Stimulated activated naive CD8-positive, alpha-beta T cell treated with anti-CD3 and anti-CD28 coated beads, Interleukin-15, Interleukin-2, amounts not matched to agents 100 U/mL and 50 U/mL, for 24 hours (primary cell): Measurements from ENCODE around the gene CHSY3.
"Not testable (repeated sequence)": the region's sequence is repeated elsewhere in the genome, so short reads cannot be mapped to it uniquely, and the experiment has no call there.

Experiments used
- ATAC-seq: fragments of 150-1000 bp; cut with Tn5 transposase; one replicate; pipeline ENCODE4 v1.10.0; 2021
- DNase-seq: peaks from one replicate; pipeline ENCODE4 v3.0.0; 2021

Gene CHSY3

DNA sequence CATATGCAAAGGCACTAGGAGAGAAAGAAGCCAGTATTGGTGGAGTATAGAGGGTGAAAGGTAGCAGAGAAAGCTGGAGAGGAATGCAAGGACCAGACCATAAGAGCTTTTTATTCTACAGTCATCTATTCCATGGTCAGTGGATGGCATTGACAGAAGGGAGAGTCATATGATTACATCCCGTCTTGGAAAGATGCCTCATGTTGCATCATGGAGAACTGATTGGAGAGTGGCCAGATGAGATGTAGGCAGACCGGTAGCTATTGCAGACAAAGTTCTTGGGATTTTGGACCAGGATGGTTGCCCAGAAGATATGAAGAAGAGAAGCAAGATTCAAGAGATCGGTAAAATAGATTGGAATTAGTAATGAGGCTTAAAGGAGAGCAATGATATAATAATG, 260.7 kb downstream of the CHSY3 start:
- ATAC-seq (no peak), DNase-seq (no peak)

DNA sequence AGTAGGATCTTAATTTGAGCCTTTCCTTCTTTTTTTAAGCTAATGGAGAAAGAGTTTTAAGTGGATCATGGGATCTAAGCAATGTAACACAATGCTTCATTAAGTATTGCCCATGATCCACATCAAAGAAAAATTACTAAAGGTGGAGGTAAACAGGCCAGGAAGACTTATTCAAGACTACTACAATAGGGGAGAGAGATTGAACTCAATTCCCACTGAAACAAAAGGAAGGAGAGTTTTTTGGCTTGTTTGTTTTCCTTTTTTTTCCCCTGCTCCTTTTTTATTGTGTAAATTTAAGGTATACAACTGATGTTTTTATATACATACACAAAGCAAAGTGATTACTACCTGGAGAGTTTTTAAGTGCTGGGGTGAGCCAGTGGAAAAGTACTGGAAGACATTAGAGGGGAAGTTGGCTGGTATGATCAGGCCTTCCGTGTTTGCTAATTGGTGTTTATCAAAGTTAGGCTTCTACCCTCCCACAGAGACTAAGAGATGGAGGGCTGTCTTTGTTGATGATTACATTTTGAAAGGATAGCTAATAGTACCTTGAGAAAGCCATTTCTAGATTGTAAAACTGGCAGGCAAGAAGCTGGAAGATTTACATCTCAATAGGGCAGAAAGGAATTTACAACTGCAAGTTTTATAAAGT, 262.7 kb downstream of the CHSY3 start:
- no peak for DNase-seq
- no peak for ATAC-seq

DNA sequence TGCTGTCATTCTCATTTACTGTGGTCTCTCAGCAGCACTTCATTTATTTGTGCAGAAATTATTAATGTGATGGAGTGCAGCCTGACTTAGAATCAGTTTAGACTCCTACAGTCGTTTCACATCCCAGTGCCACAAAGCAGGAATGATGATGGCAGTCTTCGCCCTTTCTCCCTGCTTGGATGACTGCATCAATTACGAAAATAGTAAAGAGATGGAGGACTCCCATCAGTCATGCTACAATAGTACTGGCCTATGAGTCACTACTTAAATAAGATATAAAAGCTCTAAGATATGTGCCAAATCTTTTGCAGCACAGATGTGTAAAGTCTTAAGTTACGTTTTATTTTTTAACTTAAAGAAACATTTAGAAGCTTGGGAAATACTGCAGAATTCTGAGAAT, 263.9 kb downstream of the CHSY3 start:
- DNase-seq (no peak), ATAC-seq (no peak)

DNA sequence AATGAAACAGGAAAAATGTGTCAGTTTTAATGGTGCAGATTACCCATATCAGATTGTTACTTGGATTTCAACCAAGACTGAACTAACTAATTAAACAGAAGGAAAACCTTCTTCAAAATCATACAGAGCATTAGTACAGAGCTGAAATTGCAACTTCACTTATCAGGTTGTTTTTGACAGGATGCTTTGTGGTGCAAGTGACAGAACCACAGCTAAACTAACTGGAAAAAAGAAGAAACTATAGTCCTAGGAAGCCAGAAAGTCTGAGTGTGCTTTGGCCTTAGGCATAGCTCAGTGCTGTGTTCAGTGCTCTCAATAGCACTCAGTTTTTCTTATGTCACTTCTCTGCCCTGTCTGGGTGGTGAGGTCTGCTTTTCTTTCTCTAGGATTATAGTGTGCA, 267.4 kb downstream of the CHSY3 start:
- ATAC-seq (no peak), DNase-seq (no peak)

DNA sequence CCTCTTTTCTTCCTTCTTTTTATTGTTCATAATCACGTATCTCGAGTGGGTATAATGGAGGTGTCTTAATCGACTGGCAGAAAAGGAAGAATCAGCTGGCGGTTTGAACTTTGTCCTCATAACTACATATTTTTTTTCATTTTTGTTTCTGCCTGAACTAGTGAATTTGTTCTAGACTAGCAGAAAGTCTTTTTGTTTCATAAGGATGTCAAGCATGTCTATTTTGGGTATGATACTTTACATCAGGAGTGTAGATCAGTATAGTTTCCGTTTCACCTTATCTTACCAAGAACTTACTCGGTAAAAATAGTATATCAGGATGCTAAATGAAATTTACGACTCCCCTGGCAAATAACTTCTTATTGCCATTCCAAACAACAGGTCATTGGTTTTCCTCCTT, 278.9 kb downstream of the CHSY3 start:
- no peak for ATAC-seq
- DNase-seq, result no peak

DNA sequence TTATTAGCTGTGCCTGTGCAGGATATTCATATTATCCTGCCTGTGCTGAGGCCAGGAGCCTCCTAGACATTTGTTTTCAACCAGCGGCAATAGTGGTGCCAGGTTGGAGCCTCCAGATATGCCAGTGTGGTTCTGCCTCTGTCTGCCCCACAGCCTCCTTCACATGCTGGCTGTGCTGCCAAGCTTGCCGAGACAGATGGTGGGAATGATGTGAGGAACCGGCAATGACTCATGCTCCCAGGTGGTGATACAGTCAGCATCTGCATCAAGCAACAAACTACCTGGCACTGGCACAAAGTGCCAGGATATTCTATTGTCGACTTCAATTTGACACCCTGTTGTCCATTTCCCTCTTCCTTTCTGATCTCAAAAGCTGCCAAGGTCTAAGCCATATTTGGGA, 285.7 kb downstream of the CHSY3 start:
- ATAC-seq (no peak), DNase-seq (no peak)

DNA sequence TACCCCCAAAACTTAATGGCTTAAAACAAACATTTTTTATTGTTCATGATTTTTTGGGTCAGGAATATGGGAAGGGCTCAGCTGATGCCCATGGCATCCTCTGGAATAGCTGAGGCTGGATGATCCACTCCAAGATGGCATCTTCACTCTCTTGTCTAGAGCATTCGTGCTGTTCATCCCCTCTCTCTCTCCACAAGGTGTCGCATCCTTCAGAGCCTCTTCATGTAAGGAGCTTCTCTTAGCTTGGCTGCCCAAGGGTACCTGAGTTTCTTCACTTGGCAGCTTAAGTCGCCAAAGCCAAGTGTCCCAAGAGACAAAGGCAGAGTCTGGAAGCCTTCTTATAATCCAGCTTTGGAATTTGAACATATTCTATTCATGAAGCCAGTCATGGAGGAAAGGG, 294.7 kb downstream of the CHSY3 start:
- ATAC-seq (no peak), DNase-seq (no peak)

DNA sequence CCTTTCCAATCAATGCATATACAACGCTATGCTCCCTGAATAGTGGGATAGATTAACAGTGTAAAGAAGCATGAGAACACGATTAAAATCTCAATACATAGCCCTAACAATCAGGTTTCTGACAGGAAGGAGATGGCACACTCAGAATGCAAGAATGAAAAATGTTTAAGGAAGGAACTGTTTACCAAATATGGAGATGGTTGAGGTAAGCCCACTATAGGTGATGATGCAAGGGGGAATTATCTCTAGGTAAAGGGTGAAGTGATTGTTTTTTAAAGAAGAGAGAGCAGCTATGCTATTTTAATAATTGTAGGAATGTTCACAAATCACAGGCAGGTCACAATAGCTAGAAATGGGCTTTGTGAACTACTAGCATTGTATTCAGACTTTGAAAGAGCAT, 302.4 kb downstream of the CHSY3 start:
- ATAC-seq, result no peak
- no peak for DNase-seq

DNA sequence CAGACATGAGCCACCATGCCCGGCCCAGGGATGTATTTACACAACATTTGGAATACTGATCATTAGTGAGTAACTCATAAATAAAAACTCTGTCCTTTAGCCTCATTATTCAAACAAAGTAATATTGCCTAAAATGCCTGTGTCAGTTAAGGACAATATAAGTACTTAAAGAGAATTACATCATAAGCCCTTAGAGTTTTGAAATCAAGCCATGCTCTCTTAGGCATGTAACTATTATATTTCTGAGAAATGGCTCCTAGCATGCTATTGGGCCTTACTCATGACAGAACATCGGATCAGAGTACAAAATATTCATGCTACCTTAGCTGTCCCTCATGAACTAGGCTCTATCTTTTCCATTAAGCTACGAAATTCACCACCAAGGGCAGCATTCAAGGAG, 309.3 kb downstream of the CHSY3 start:
- DNase-seq (no peak), ATAC-seq (no peak)

DNA sequence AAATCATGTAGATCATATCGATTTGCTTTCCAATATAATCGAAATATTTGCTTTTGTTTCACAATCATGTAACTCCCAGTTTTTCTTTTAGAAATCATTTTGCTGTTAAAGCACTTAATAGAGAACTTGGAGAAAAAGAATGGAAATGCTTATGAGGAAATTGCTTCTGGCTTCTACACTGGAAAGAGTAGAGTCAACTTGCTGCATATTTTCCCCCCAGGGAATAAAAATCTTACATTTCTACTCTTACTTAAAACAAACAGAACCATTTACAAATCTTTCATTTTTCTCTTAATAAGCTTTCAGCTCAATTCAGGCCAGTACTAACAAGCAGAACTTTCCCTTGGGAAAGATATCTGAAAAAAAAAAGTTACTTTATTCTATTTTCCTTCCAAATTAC, 312.0 kb downstream of the CHSY3 start:
- no peak for ATAC-seq
- no peak for DNase-seq

DNA sequence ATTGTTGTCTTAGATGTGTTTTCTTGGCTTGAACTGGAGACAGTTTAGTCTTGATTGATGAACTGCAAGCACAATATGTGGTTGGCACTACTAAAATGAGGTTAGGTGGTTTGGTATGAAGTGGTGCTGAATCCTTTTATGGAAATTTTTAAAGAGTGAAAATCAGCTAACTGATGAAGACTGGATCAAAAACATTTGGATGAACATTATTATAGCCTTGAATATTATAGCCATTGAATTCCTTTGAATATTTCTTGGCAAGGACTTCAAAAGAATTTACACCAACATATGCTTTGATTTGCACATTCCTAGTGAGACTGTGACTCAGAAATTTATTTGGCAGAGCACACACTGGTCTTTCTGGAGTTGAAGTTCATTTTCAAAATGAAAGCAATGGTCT, 318.3 kb downstream of the CHSY3 start:
- DNase-seq (no peak), ATAC-seq (no peak)

DNA sequence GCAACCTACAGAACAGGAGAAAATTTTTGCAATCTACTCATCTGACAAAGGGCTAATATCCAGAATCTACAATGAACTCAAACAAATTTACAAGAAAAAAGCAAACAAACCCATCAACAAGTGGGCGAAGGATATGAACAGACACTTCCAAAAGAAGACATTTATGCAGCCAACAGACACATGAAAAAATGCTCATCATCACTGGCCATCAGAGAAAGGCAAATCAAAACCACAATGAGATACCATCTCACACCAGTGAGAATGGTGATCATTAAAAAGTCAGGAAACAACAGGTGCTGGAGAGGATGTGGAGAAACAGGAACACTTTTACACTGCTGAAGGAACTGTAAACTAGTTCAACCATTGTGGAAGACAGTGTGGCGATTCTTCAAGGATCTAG, 322.3 kb downstream of the CHSY3 start:
- not testable (repeated sequence) for DNase-seq, ATAC-seq

DNA sequence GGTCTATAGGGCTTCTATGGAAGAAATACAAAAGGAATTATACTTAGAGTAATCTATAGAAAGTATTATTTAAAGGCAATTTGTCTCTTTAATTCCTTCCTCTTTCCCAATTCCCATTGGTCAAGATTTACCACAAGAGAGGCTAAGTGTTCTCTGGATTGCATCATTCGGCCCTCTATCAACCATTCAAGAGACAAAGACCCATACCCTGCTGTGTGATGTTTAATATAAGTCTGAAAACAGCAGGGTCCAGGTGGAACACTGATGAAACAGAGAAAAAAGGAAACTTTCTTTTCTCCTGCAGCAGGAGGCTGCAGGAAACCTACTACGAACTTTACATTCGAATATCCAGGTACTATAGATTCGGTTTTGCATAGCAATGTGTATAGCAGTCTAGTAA, 323.4 kb downstream of the CHSY3 start:
- no peak for ATAC-seq
- no peak for DNase-seq

DNA sequence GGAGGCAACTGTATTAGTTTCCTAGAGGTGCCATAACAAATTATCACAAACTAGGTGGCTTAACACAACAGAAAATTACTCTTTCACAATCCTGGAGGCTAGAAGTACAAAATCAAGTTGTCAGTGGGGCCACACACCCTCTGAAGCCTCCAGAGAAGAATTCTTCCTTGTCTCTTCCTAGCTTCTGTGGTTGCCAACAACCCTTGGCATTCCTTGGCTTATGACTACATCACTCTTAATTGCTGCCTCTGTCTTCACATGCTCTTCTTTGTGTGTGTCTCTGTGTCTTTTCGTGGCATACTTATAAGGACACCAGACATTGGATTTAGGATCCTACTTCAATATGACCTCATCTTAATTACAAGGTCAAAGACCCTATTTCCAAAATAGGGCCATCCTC, 327.5 kb downstream of the CHSY3 start:
- DNase-seq (no peak), ATAC-seq (no peak)

DNA sequence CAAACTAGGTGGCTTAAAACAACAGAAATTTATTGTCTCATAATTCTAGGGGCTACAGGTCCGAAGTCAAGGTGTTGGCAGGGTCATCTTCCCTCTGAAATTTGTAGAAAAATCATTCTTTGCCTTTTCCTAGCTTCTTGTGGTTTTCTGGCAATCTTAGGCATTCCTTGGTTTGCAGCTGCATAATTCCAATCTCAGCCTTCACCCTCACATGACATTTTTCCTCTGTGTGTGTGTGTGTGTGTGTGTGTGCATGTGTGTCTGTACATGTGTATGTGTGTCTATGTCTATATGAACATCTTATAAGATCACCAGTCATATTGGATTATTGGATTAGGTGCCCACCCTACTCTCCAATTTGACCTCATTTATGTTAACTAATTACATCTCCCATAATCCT, 330.6 kb downstream of the CHSY3 start:
- no peak for DNase-seq
- no peak for ATAC-seq
